Naive thymus-derived CD4-positive, alpha-beta T cell (primary cell): ENCODE measurements around the gene SPACA7. TPM values are rescaled to one million over a fixed set of nuclear protein-coding genes. Genes with fewer than 3 reads are reported as not detected.

Source experiments
- ATAC-seq: fragments of 150-1000 bp; cut with Tn5 transposase; 2 replicates; pipeline ENCODE4 v1.10.0; 2021; ENCODE audit warnings: mild to moderate bottlenecking, moderate library complexity
- CTCF ChIA-PET: fragments of 350-600 bp; sonication (Branson Sonifier 250); formaldehyde crosslinking; loops from one replicate; lab custom pipeline; 2021; ENCODE audit warnings: antibody characterized with exemption; lab: Charles Lee
- POLR2A ChIA-PET: fragments of 350-600 bp; sonication (Branson Sonifier 250); formaldehyde crosslinking; loops from one replicate; lab custom pipeline; 2021; ENCODE audit warnings: antibody characterized with exemption, inconsistent platforms; lab: Charles Lee
- DNase-seq, 9 donors: peaks; one replicate each; pipeline versions ENCODE4 v3.0.0 to v3.0.0-alpha.2; 2020 to 2022; ENCODE audit warnings: mixed read lengths in 1 of 9
- H3K27ac ChIP-seq: one replicate; pipeline ENCODE4 v1.7.0; 2013; ENCODE audit warnings: mild to moderate bottlenecking, low read depth, low read length, moderate library complexity
- H3K27me3 ChIP-seq, 2 donors: one replicate each; pipeline ENCODE4 v1.7.0; 2013; ENCODE audit warnings: low read length in 2 of 2, mild to moderate bottlenecking in 2 of 2, moderate library complexity in 2 of 2; ENCODE audit not compliant: control insufficient read depth in 2 of 2, insufficient read depth in 2 of 2
- H3K36me3 ChIP-seq, 3 experiments: 1 replicate in 2 of 3; 2 replicates in 1 of 3; pipeline ENCODE4 v1.7.0; 2013; ENCODE audit warnings: low read length in 3 of 3, mild to moderate bottlenecking in 3 of 3, moderate library complexity in 1 of 3; ENCODE audit not compliant: insufficient read depth in 3 of 3, control insufficient read depth in 2 of 3
- H3K4me1 ChIP-seq, 2 donors: one replicate each; pipeline ENCODE4 v1.7.0; 2013; ENCODE audit warnings: low read length in 2 of 2, mild to moderate bottlenecking in 2 of 2, moderate library complexity in 1 of 2; ENCODE audit not compliant: control insufficient read depth in 2 of 2, insufficient read depth in 2 of 2
- H3K4me3 ChIP-seq: 2 replicates; pipeline ENCODE4 v1.7.0; 2013; ENCODE audit warnings: mild to moderate bottlenecking, low read length
- H3K9me3 ChIP-seq, 3 experiments: 1 replicate in 2 of 3; 2 replicates in 1 of 3; pipeline ENCODE4 v1.7.0; 2013; ENCODE audit warnings: low read length in 3 of 3; ENCODE audit not compliant: control insufficient read depth in 2 of 3
- H3K27ac Mint-ChIP-seq, 9 donors: one replicate each; pipeline ENCODE4 v1.8.0; 2020 to 2022; ENCODE audit warnings: mixed read lengths in 9 of 9, mild to moderate bottlenecking in 8 of 9, moderate library complexity in 5 of 9, inconsistent platforms in 2 of 9
- H3K27me3 Mint-ChIP-seq, 5 donors: one replicate each; pipeline ENCODE4 v1.8.0; 2021 to 2022; ENCODE audit warnings: mixed read lengths in 5 of 5, mild to moderate bottlenecking in 1 of 5
- H3K36me3 Mint-ChIP-seq, 5 donors: one replicate each; pipeline ENCODE4 v1.8.0; 2020 to 2022; ENCODE audit warnings: mixed read lengths in 5 of 5, mild to moderate bottlenecking in 3 of 5, inconsistent platforms in 1 of 5
- H3K4me1 Mint-ChIP-seq, 7 donors: one replicate each; pipeline ENCODE4 v1.8.0; 2020 to 2022; ENCODE audit warnings: mixed read lengths in 7 of 7, mild to moderate bottlenecking in 3 of 7, inconsistent platforms in 1 of 7
- H3K4me3 Mint-ChIP-seq, 10 donors: one replicate each; pipeline ENCODE4 v1.8.0; 2020 to 2022; ENCODE audit warnings: mild to moderate bottlenecking in 10 of 10, mixed read lengths in 10 of 10, moderate library complexity in 6 of 10, inconsistent platforms in 2 of 10
- H3K9me3 Mint-ChIP-seq, 11 donors: one replicate each; pipeline ENCODE4 v1.8.0; 2020 to 2022; ENCODE audit warnings: mixed read lengths in 11 of 11, mild to moderate bottlenecking in 4 of 11, inconsistent platforms in 1 of 11, moderate library complexity in 1 of 11
- intact Hi-C, 2 donors: fragments of 100-400 bp; cut with micrococcal nuclease; formaldehyde crosslinking; loops; one replicate each; pipeline ENCODE4 v1.15.1; 2023
- polyA plus RNA-seq, 2 donors: library from polyadenylated mRNA; unstranded; fragments of 300-500 nt; fragmentation: Illumina TruSeq; gene quantifications; one replicate each; pipeline ENCODE4 v1.2.3, GENCODE V29; 2021
- total RNA-seq, 6 experiments: library from RNA in 5 of 6; stranded (reverse) in 5 of 6; gene quantifications; 1 replicate in 5 of 6; 2 replicates in 1 of 6; pipeline ENCODE4 v1.2.3 and lab custom pipeline; 2021 to 2026

Gene SPACA7
- total and polyA plus RNA-seq, 7 experiments from 2014 or later = not detected

GRCh38 chr13:112342841-112343361 is 33.3 kb upstream of the SPACA7 start:
- ChIA-PET POLR2A (no interaction called here), CTCF (no interaction called here)
- H3K27me3 Mint-ChIP-seq = peaks cover 26 to 49% (median 33%) of the 10 kb centered on the region in 5 donors
- no peaks in the 10 kb centered on the region for H3K36me3 Mint-ChIP-seq
- no peak overlapping the region for H3K4me3 Mint-ChIP-seq
- H3K27ac ChIP-seq = no peak overlapping the region
- no peak overlapping the region for H3K4me3 ChIP-seq
- peaks cover 0 to 9% (median 0%) of the 10 kb centered on the region in 7 donors for H3K4me1 Mint-ChIP-seq
- H3K27ac Mint-ChIP-seq = no peak overlapping the region
- no peaks in the 10 kb centered on the region for H3K36me3 ChIP-seq
- intact Hi-C loops = no loop called here
- peaks cover 0 to 17% (median 6%) of the 10 kb centered on the region in 11 donors for H3K9me3 Mint-ChIP-seq
- H3K4me1 ChIP-seq = no peaks in the 10 kb centered on the region
- no peak for ATAC-seq
- no peaks in the 10 kb centered on the region for H3K27me3 ChIP-seq
- peaks cover 0 to 1% (median 0%) of the 10 kb centered on the region in 3 experiments for H3K9me3 ChIP-seq
- DNase-seq = no peak

GRCh38 chr13:112343591-112343990 is 32.6 kb upstream of the SPACA7 start:
- POLR2A ChIA-PET = no interaction called here
- no peak overlapping the region for H3K4me3 ChIP-seq
- no peaks in the 10 kb centered on the region for H3K27me3 ChIP-seq
- H3K27ac ChIP-seq = no peak overlapping the region
- no peaks in the 10 kb centered on the region for H3K9me3 ChIP-seq
- no peaks in the 10 kb centered on the region for H3K4me1 ChIP-seq
- Mint-ChIP-seq H3K36me3 (no peaks in the 10 kb centered on the region), H3K4me3 (no peak overlapping the region), H3K9me3 (peaks cover 0 to 11% (median 2%) of the 10 kb centered on the region in 11 donors), H3K27me3 (peaks cover 30 to 56% (median 39%) of the 10 kb centered on the region in 5 donors), H3K4me1 (peaks cover 0 to 9% (median 0%) of the 10 kb centered on the region in 7 donors), H3K27ac (no peak overlapping the region)
- no peaks in the 10 kb centered on the region for H3K36me3 ChIP-seq
- intact Hi-C loops = no loop called here
- ATAC-seq (no peak), DNase-seq (no peak)
- CTCF ChIA-PET = no interaction called here

GRCh38 chr13:112345826-112346172 is 30.4 kb upstream of the SPACA7 start:
- no peak for DNase-seq
- Mint-ChIP-seq H3K9me3 (peaks cover 0 to 2% (median 0%) of the 10 kb centered on the region in 11 donors), H3K4me3 (peak overlapping the region in 2 of 10 donors; percentile 3 to 19), H3K27ac (no peak overlapping the region), H3K4me1 (peaks cover 0 to 9% (median 0%) of the 10 kb centered on the region in 7 donors), H3K27me3 (peaks cover 32 to 72% (median 46%) of the 10 kb centered on the region in 5 donors), H3K36me3 (no peaks in the 10 kb centered on the region)
- ChIA-PET POLR2A (no interaction called here), CTCF (no interaction called here)
- Histone ChIP-seq H3K27me3 (no peaks in the 10 kb centered on the region), H3K4me1 (no peaks in the 10 kb centered on the region), H3K9me3 (no peaks in the 10 kb centered on the region), H3K27ac (no peak overlapping the region), H3K4me3 (no peak overlapping the region), H3K36me3 (no peaks in the 10 kb centered on the region)
- intact Hi-C loops = no loop called here
- ATAC-seq = no peak

- H3K4me3 Mint-ChIP-seq = peak overlapping the region in 4 of 10 donors; percentile 27 to 59 (median 28)
- peaks cover 0 to 6% (median 0%) of the 10 kb centered on the region in 11 donors for H3K9me3 Mint-ChIP-seq
- Histone ChIP-seq H3K4me1 (no peaks in the 10 kb centered on the region), H3K36me3 (no peaks in the 10 kb centered on the region), H3K27ac (no peak overlapping the region), H3K9me3 (no peaks in the 10 kb centered on the region), H3K4me3 (no peak overlapping the region), H3K27me3 (no peaks in the 10 kb centered on the region)
- H3K27ac Mint-ChIP-seq = no peak overlapping the region
- H3K36me3 Mint-ChIP-seq = no peaks in the 10 kb centered on the region
- ChIA-PET CTCF (no interaction called here), POLR2A (no interaction called here)
- DNase-seq = no peak
- peaks cover 32 to 78% (median 51%) of the 10 kb centered on the region in 5 donors for H3K27me3 Mint-ChIP-seq
- no peak for ATAC-seq
- intact Hi-C loops = no loop called here
- peaks cover 0 to 9% (median 0%) of the 10 kb centered on the region in 7 donors for H3K4me1 Mint-ChIP-seq
Observed at GRCh38 chr13:112346173-112346898, 29.8 kb upstream of the SPACA7 start.

- peaks cover 32 to 82% (median 52%) of the 10 kb centered on the region in 5 donors for H3K27me3 Mint-ChIP-seq
- CTCF ChIA-PET = no interaction called here
Observed at GRCh38 chr13:112346899-112347229, 29.3 kb upstream of the SPACA7 start.

GRCh38 chr13:112347986-112348385 is 28.2 kb upstream of the SPACA7 start:
- Histone ChIP-seq H3K4me3 (no peak overlapping the region), H3K4me1 (no peaks in the 10 kb centered on the region), H3K9me3 (no peaks in the 10 kb centered on the region), H3K36me3 (no peaks in the 10 kb centered on the region), H3K27me3 (no peaks in the 10 kb centered on the region), H3K27ac (no peak overlapping the region)
- intact Hi-C loops = no loop called here
- no peak overlapping the region for H3K4me3 Mint-ChIP-seq
- CTCF ChIA-PET = no interaction called here
- ATAC-seq (no peak), DNase-seq (no peak)
- peaks cover 32 to 83% (median 52%) of the 10 kb centered on the region in 5 donors for H3K27me3 Mint-ChIP-seq
- POLR2A ChIA-PET = no interaction called here
- H3K4me1 Mint-ChIP-seq = peaks cover 0 to 9% (median 0%) of the 10 kb centered on the region in 7 donors
- H3K9me3 Mint-ChIP-seq = peaks cover 0 to 9% (median 0%) of the 10 kb centered on the region in 11 donors
- H3K36me3 Mint-ChIP-seq = no peaks in the 10 kb centered on the region
- no peak overlapping the region for H3K27ac Mint-ChIP-seq

More at GRCh38 chr13:112346899-112347229, 29.3 kb upstream of the SPACA7 start:
- no peak for DNase-seq
- ATAC-seq = no peak
- Histone ChIP-seq H3K27me3 (no peaks in the 10 kb centered on the region), H3K36me3 (no peaks in the 10 kb centered on the region), H3K4me1 (no peaks in the 10 kb centered on the region), H3K9me3 (no peaks in the 10 kb centered on the region), H3K4me3 (no peak overlapping the region), H3K27ac (no peak overlapping the region)
- POLR2A ChIA-PET = no interaction called here
- Mint-ChIP-seq H3K4me1 (peaks cover 0 to 9% (median 0%) of the 10 kb centered on the region in 7 donors), H3K27ac (no peak overlapping the region), H3K36me3 (no peaks in the 10 kb centered on the region), H3K4me3 (peak overlapping the region in 5 of 10 donors; percentile 6 to 59 (median 28)), H3K9me3 (peaks cover 0 to 9% (median 0%) of the 10 kb centered on the region in 11 donors)
- intact Hi-C loops = no loop called here
